IMR-90 (cell line): ENCODE measurements around the gene SPATC1L. TPM values are rescaled to one million over a fixed set of nuclear protein-coding genes. Genes with fewer than 3 reads are reported as not detected.

ENCODE experiments used
- ATAC-seq: fragments of 200-7000 bp; cut with Tn5 transposase; 2 replicates; pipeline ENCODE4 v1.9.1; 2020; ENCODE audit warnings: low read depth, mild to moderate bottlenecking, moderate library complexity
- BruUV-seq: library from RNA; stranded (reverse); fragments of 400-500 nt; replicated peaks from 2 replicates; lab custom pipeline; 2021; lab: Mats Ljungman, UMichigan
- CTCF ChIA-PET: fragments of 300-600 bp; formaldehyde crosslinking; extraction: SDS; loops from one replicate; lab custom pipeline; 2021; ENCODE audit warnings: antibody characterized with exemption; lab: Yijun Ruan, JAX
- POLR2A ChIA-PET: fragments of 300-600 bp; sonication (Branson Sonifier 250); formaldehyde crosslinking; loops from one replicate; lab custom pipeline; 2022; ENCODE audit warnings: antibody characterized with exemption; ENCODE audit not compliant: unreplicated experiment; lab: Charles Lee
- DNase-seq: peaks from one replicate; pipeline ENCODE4 v3.0.0; 2013
- H2AFZ ChIP-seq: replicated peaks from 2 replicates; pipeline ENCODE3; 2013; ENCODE audit warnings: low read length, mild to moderate bottlenecking; ENCODE audit not compliant: poor library complexity
- H2AK5ac ChIP-seq: 2 replicates; pipeline ENCODE4 v1.6.1; 2013; ENCODE audit warnings: low read depth, low read length, inconsistent platforms
- H2AK9ac ChIP-seq: replicated peaks from 2 replicates; pipeline ENCODE3; 2013; ENCODE audit warnings: mild to moderate bottlenecking, low read depth, low read length, moderate library complexity; ENCODE audit not compliant: poor library complexity
- H2BK120ac ChIP-seq: 2 replicates; pipeline ENCODE4 v1.6.1; 2013; ENCODE audit warnings: low read depth, low read length, inconsistent platforms
- H2BK15ac ChIP-seq: 3 replicates; pipeline ENCODE4 v1.6.1; 2013; ENCODE audit warnings: low read depth, low read length, inconsistent platforms
- H2BK20ac ChIP-seq: 2 replicates; pipeline ENCODE4 v1.6.1; 2013; ENCODE audit warnings: low read depth, mild to moderate bottlenecking, inconsistent platforms, low read length, moderate library complexity
- H2BK5ac ChIP-seq: 2 replicates; pipeline ENCODE4 v1.6.1; 2013; ENCODE audit warnings: mild to moderate bottlenecking, low read depth, low read length, inconsistent platforms; ENCODE audit not compliant: poor library complexity, severe bottlenecking
- H3K14ac ChIP-seq: replicated peaks from 2 replicates; pipeline ENCODE4 v1.6.1; 2013; ENCODE audit warnings: low read depth, low read length, inconsistent platforms
- H3K18ac ChIP-seq: 2 replicates; pipeline ENCODE4 v1.6.1; 2013; ENCODE audit warnings: low read depth, low read length, control low read depth
- H3K23ac ChIP-seq: 2 replicates; pipeline ENCODE4 v1.6.1; 2013; ENCODE audit warnings: low read depth, low read length, inconsistent platforms
- H3K27ac ChIP-seq: 2 replicates; pipeline ENCODE4 v1.5.1; 2013; ENCODE audit warnings: mild to moderate bottlenecking, control low read depth, low read length; ENCODE audit not compliant: insufficient read depth
- H3K27me3 ChIP-seq: 2 replicates; pipeline ENCODE4 v1.6.1; 2013; ENCODE audit warnings: low read length; ENCODE audit not compliant: control insufficient read depth, insufficient read depth
- H3K36me3 ChIP-seq: 2 replicates; pipeline ENCODE4 v1.6.1; 2013; ENCODE audit warnings: low read length, mixed read lengths; ENCODE audit not compliant: control insufficient read depth, insufficient read depth
- H3K4ac ChIP-seq: 2 replicates; pipeline ENCODE4 v1.6.1; 2013; ENCODE audit warnings: low read depth, low read length, inconsistent platforms
- H3K4me1 ChIP-seq: 2 replicates; pipeline ENCODE4 v1.6.1; 2013; ENCODE audit warnings: low read length, mixed read lengths; ENCODE audit not compliant: control insufficient read depth, insufficient read depth
- H3K4me2 ChIP-seq: 2 replicates; pipeline ENCODE4 v1.6.1; 2013; ENCODE audit warnings: low read depth, mild to moderate bottlenecking, control low read depth, low read length, moderate library complexity
- H3K4me3 ChIP-seq: 2 replicates; pipeline ENCODE4 v1.5.1; 2013; ENCODE audit warnings: low read depth, mild to moderate bottlenecking, control low read depth, low read length, moderate library complexity; ENCODE audit not compliant: insufficient read depth
- H3K56ac ChIP-seq: 2 replicates; pipeline ENCODE4 v1.6.1; 2013; ENCODE audit warnings: low read length, inconsistent platforms; ENCODE audit not compliant: insufficient read depth; ENCODE audit errors: extremely low read depth
- H3K79me1 ChIP-seq, 2 experiments: 2 replicates each; pipeline ENCODE4 v1.6.1; 2013; ENCODE audit warnings: low read length in 2 of 2, inconsistent platforms in 1 of 2, low read depth in 1 of 2
- H3K9ac ChIP-seq: 2 replicates; pipeline ENCODE4 v1.6.1; 2013; ENCODE audit warnings: low read depth, low read length, control low read depth
- H3K9me1 ChIP-seq: 2 replicates; pipeline ENCODE4 v1.6.1; 2013; ENCODE audit warnings: low read length, inconsistent platforms; ENCODE audit not compliant: insufficient read depth
- H3K9me3 ChIP-seq: 2 replicates; pipeline ENCODE4 v1.6.1; 2013; ENCODE audit warnings: low read length; ENCODE audit not compliant: control insufficient read depth, insufficient read depth
- H4K20me1 ChIP-seq: 2 replicates; pipeline ENCODE4 v1.6.1; 2013; ENCODE audit warnings: low read length, inconsistent platforms; ENCODE audit not compliant: insufficient read depth
- H4K5ac ChIP-seq: 2 replicates; pipeline ENCODE4 v1.6.1; 2013; ENCODE audit warnings: mild to moderate bottlenecking, low read depth, low read length, control low read depth
- H4K8ac ChIP-seq, 2 experiments: 2 replicates each; pipeline ENCODE4 v1.6.1; 2013; ENCODE audit warnings: low read depth in 2 of 2, low read length in 2 of 2, control low read depth in 1 of 2, inconsistent platforms in 1 of 2
- H4K91ac ChIP-seq: 2 replicates; pipeline ENCODE4 v1.6.1; 2013; ENCODE audit warnings: low read depth, low read length, inconsistent platforms; ENCODE audit not compliant: insufficient read depth
- BHLHE40 ChIP-seq: fragments of 150-350 bp; IDR thresholded peaks from 2 replicates; pipeline ENCODE4 v1.6.1; 2016; ENCODE audit warnings: mild to moderate bottlenecking, low read depth, low read length
- CEBPB ChIP-seq: IDR thresholded peaks from 2 replicates; pipeline ENCODE4 v1.6.1; 2012; ENCODE audit warnings: low read depth, low read length, improper control_type of control experiment
- CHD1 ChIP-seq: IDR thresholded peaks from 2 replicates; pipeline ENCODE4 v1.6.1; 2012; ENCODE audit warnings: low read depth, low read length, improper control_type of control experiment
- CTCF ChIP-seq: conservative IDR thresholded peaks from 2 replicates; pipeline ENCODE4 v1.5.1; 2012; ENCODE audit warnings: mild to moderate bottlenecking, low read depth, low read length, improper control_type of control experiment
- ELK1 ChIP-seq: fragments of 150-350 bp; IDR thresholded peaks from 2 replicates; pipeline ENCODE4 v1.6.1; 2016; ENCODE audit warnings: low read depth, mild to moderate bottlenecking, low read length, moderate library complexity, borderline replicate concordance
- FOS ChIP-seq: fragments of 150-350 bp; IDR thresholded peaks from 2 replicates; pipeline ENCODE4 v1.6.1; 2016; ENCODE audit warnings: low read depth, low read length
- MAFK ChIP-seq: IDR thresholded peaks from 2 replicates; pipeline ENCODE4 v1.6.1; 2012; ENCODE audit warnings: low read depth, low read length, improper control_type of control experiment
- MAZ ChIP-seq: IDR thresholded peaks from 2 replicates; pipeline ENCODE4 v1.6.1; 2012; ENCODE audit warnings: low read depth, mild to moderate bottlenecking, low read length, improper control_type of control experiment, moderate library complexity, borderline replicate concordance
- MXI1 ChIP-seq: IDR thresholded peaks from 2 replicates; pipeline ENCODE4 v1.6.1; 2012; ENCODE audit warnings: low read depth, mild to moderate bottlenecking, low read length, moderate library complexity, borderline replicate concordance
- NFE2L2 ChIP-seq: fragments of 150-350 bp; IDR thresholded peaks from 2 replicates; pipeline ENCODE4 v1.6.1; 2016; ENCODE audit warnings: low read depth, mild to moderate bottlenecking, low read length
- POLR2A ChIP-seq: IDR thresholded peaks from 2 replicates; pipeline ENCODE4 v1.6.1; 2012; ENCODE audit warnings: mild to moderate bottlenecking, low read depth, low read length
- RAD21 ChIP-seq: IDR thresholded peaks from 2 replicates; pipeline ENCODE4 v1.6.1; 2012; ENCODE audit warnings: low read length, improper control_type of control experiment
- RCOR1 ChIP-seq: IDR thresholded peaks from 2 replicates; pipeline ENCODE4 v1.6.1; 2012; ENCODE audit warnings: mild to moderate bottlenecking, low read length, improper control_type of control experiment; ENCODE audit not compliant: insufficient replicate concordance
- RFX5 ChIP-seq: IDR thresholded peaks from 2 replicates; pipeline ENCODE4 v1.8.0; 2012; ENCODE audit warnings: low read depth, mild to moderate bottlenecking, low read length, moderate library complexity
- SMC3 ChIP-seq: fragments of 150-350 bp; IDR thresholded peaks from 2 replicates; pipeline ENCODE4 v1.6.1; 2016; ENCODE audit warnings: low read depth, mild to moderate bottlenecking, antibody characterized with exemption, low read length, moderate library complexity
- WGBS, 2 experiments: methylation state at CpG; one replicate each; pipeline versions ENCODE4 v1.1.5 to v1.1.7; 2013; ENCODE audit warnings: missing lambda C conversion rate in 2 of 2; ENCODE audit not compliant: insufficient read length in 1 of 2; ENCODE audit errors: extremely low coverage in 2 of 2; 5-methylcytosine and 5-hydroxymethylcytosine counted together
- dilution Hi-C: fragments of 300-500 bp; cut with HindIII; formaldehyde crosslinking; loops from one replicate; pipeline ENCODE4 v1.14.3; 2018; ENCODE audit warnings: low sequenced_read_pairs; ENCODE audit not compliant: unreplicated experiment
- in situ Hi-C: fragments of 300-500 bp; cut with MboI; formaldehyde crosslinking; loops from 3 replicates; pipeline ENCODE4 v1.14.3; 2019; ENCODE audit warnings: low sequenced_read_pairs, inconsistent platforms, mixed read lengths
- intact Hi-C: fragments of 100-400 bp; cut with micrococcal nuclease; formaldehyde crosslinking; loops from 2 replicates; pipeline ENCODE4 v1.10.0; 2022
- polyA plus RNA-seq, 3 experiments: library from polyadenylated mRNA; depleted of rRNA; stranded (reverse); fragments of >200 nt; gene quantifications; 2 replicates each; pipeline ENCODE4 v1.2.3, GENCODE V29; 2012; ENCODE audit warnings: low replicate concordance in 1 of 3
- total RNA-seq: library from RNA; depleted of rRNA; stranded (reverse); fragments of >200 nt; gene quantifications from 2 replicates; pipeline ENCODE4 v1.2.3, GENCODE V29; 2012
- TF ChIP-seq, protein P1 (sequence below): fragments of 150-350 bp; IDR thresholded peaks from 2 replicates; pipeline ENCODE4 v1.6.1; 2017; ENCODE audit warnings: mild to moderate bottlenecking, antibody characterized with exemption, low read length, low read depth

SPATC1L gene
- total and polyA plus RNA-seq, 2 of the 4 experiments (the other 2 are of a cell fraction): 3.8 to 17.2 TPM

GRCh38 chr21:46139686-46140085 is 44.6 kb downstream of the SPATC1L start:
- Histone ChIP-seq H3K4ac (no peak overlapping the region), H3K9me3 (no peaks in the 10 kb centered on the region), H4K8ac (no peak overlapping the region), H2BK5ac (no peak overlapping the region), H3K79me1 (no peaks in the 10 kb centered on the region), H2AK5ac (no peak overlapping the region), H4K91ac (no peak overlapping the region), H3K14ac (no peak overlapping the region), H3K9ac (no peak overlapping the region), H3K4me2 (no peak overlapping the region), H3K4me3 (no peak overlapping the region), H3K36me3 (no peaks in the 10 kb centered on the region), H3K4me1 (0 out of 2 replicates have a peak, but pooled peaks cover 2% of the 10 kb centered on the region), H3K27ac (no peak overlapping the region), H2BK15ac (no peak overlapping the region), H3K23ac (no peak overlapping the region), H2AFZ (no peak overlapping the region), H3K18ac (no peak overlapping the region), H3K27me3 (no peaks in the 10 kb centered on the region), H4K20me1 (peaks cover 7% of the 10 kb centered on the region; the same call in 1 of the 2 replicates), H2BK20ac (no peak overlapping the region), H3K56ac (no peak overlapping the region), H4K5ac (no peak overlapping the region), H2BK120ac (no peak overlapping the region), H3K9me1 (no peaks in the 10 kb centered on the region), H2AK9ac (no peak overlapping the region)
- DNase-seq: no peak
- dilution Hi-C loops: no loop called here
- 83% methylated on average over 2 of the region's 15 CpGs; no CpG with 5 or more reads in 1 of the 2 experiments for WGBS, 2 experiments
- TF ChIP-seq MXI1: no peak
- no peak for TF ChIP-seq POLR2A
- no peak for TF ChIP-seq FOS
- no peak for TF ChIP-seq CEBPB
- no peak for TF ChIP-seq NFE2L2
- no peak for TF ChIP-seq RFX5
- no peak for TF ChIP-seq ELK1
- TF ChIP-seq CHD1: no peak
- TF ChIP-seq, protein P1, sequence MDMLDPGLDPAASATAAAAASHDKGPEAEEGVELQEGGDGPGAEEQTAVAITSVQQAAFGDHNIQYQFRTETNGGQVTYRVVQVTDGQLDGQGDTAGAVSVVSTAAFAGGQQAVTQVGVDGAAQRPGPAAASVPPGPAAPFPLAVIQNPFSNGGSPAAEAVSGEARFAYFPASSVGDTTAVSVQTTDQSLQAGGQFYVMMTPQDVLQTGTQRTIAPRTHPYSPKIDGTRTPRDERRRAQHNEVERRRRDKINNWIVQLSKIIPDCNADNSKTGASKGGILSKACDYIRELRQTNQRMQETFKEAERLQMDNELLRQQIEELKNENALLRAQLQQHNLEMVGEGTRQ: no peak
- TF ChIP-seq RCOR1: no peak
- no peak for TF ChIP-seq RAD21
- TF ChIP-seq CTCF: no peak
- TF ChIP-seq MAFK: no peak
- no peak for TF ChIP-seq BHLHE40
- TF ChIP-seq SMC3: no peak
- no peak for TF ChIP-seq MAZ
- no TSS peak for BruUV-seq
- ChIA-PET CTCF (no interaction called here), POLR2A (no interaction called here)
- ATAC-seq: no peak
- intact Hi-C loops: no loop called here
- in situ Hi-C loops: no loop called here
